ENCODE results near the gene PUSL1.

PUSL1 gene

DNA sequence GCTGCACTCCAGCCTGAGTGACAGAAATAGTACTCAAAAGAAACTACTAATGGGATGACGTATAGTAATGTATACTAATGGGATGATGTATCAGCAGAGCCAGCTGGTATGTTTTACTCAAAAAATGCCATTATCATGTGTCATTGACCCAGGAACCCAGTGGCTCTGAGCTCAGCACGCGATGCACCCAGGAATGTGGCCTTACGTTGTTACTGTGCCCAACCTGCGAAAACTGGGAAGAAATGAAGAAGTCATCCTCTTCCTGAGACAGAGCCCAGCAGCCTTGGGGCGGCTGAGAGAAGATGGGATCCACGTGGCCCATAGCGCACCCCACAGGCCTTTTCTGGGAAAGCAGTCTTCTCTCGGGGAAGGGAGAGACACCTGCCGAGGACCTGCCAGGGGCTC is 43.5 kb upstream of the PUSL1 start:
- no peak for TF ChIP-seq FOXP2 (optimal IDR thresholded peaks at IDR 0.05; ENCODE audit: control extremely low read depth, extremely low read length, insufficient read depth)
- no peak for TF ChIP-seq POLR2AphosphoS5 (IDR thresholded peaks at IDR 0.05; ENCODE audit: borderline replicate concordance, low read depth, low read length)
- TF ChIP-seq EZH2 (IDR thresholded peaks at IDR 0.05), result no peak
- Histone ChIP-seq H3K4me3 (no peak overlapping the region), H3K36me3 (ENCODE audit: insufficient read depth, low read length) (peaks cover 63% of the 10 kb centered on the region), H3K9ac (ENCODE audit: insufficient read length) (no peak overlapping the region), H3K9me3 (ENCODE audit: low read depth, low read length) (no peaks in the 10 kb centered on the region), H3K27ac (no peak overlapping the region)
- no peak for DNase-seq (ENCODE audit: low read depth, low spot score)

DNA sequence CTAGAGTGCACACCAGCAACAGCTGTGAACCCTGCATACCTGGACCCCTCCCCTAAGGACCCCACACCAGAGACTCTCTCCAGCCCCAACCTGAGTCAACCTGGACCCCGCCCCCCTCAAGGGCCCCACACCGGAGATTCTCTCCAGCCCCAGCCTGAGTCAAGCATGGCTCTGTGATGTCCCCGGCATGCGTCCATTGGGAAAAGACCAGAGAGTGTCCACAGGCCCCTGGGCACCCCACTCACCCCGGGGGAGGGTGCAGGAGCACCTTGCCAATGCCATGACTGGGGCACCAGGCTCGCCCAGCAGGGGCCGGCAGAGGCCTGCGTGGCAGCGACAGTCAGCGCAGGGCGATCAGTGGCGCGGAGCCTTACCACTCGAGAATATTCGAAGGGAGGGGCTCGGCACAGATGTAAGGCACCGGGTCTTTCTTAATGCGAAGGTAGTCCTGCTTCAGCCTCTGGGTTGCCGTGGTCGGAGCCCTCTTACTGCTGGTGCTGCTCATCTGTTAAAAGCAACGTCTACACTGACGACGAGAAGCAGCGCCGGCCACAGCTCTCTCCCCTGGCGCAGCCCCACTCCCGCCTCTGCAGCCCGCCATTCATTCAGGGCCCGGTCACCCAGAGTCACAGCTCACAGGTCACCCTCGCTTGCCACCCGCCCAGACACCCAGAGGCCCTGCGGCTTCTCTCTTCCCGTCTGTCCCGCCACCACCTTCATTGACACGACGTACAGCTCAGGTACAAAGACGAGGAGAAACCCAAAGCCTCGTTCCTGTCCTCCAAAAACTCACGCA is 40.7 kb upstream of the PUSL1 start:
- Histone ChIP-seq H3K36me3 (ENCODE audit: insufficient read depth, low read length) (peaks cover 53% of the 10 kb centered on the region), H3K9ac (ENCODE audit: insufficient read length) (no peak overlapping the region), H3K27ac (no peak overlapping the region), H3K4me3 (no peak overlapping the region), H3K9me3 (ENCODE audit: low read depth, low read length) (no peaks in the 10 kb centered on the region)
- TF ChIP-seq FOXP2 (optimal IDR thresholded peaks at IDR 0.05; ENCODE audit: control extremely low read depth, extremely low read length, insufficient read depth), result no peak
- no peak for TF ChIP-seq POLR2AphosphoS5 (IDR thresholded peaks at IDR 0.05; ENCODE audit: borderline replicate concordance, low read depth, low read length)
- no peak for TF ChIP-seq EZH2 (IDR thresholded peaks at IDR 0.05)
- DNase-seq (ENCODE audit: low read depth, low spot score), result no peak

DNA sequence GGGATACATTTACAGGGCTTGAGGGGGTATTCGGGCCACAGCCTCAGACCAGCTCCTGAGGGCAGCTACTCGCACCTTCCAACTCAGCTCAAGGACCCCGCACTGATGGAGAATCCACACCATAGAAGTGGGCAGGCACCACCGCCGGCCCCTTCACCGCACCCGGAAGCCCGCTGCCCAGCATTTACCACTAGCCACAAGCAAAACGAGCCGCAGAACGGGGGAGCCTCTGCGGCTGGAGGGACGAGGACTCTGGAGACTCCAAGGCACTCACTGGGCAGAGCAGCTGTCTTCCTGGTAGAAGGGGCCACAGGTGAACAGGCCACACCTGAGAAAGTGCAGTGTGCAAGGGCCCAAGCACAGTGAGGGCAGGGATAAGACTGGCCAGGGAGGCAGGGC is 40.1 kb upstream of the PUSL1 start:
- H3K9ac ChIP-seq (ENCODE audit: insufficient read length), result no peak overlapping the region
- H3K27ac ChIP-seq, result no peak overlapping the region
- TF ChIP-seq POLR2AphosphoS5 (IDR thresholded peaks at IDR 0.05; ENCODE audit: borderline replicate concordance, low read depth, low read length), result no peak
- TF ChIP-seq FOXP2 (optimal IDR thresholded peaks at IDR 0.05; ENCODE audit: control extremely low read depth, extremely low read length, insufficient read depth), result no peak
- no peak for TF ChIP-seq EZH2 (IDR thresholded peaks at IDR 0.05)
- H3K4me3 ChIP-seq, result no peak overlapping the region
- no peak for DNase-seq (ENCODE audit: low read depth, low spot score)
- H3K9me3 ChIP-seq (ENCODE audit: low read depth, low read length), result no peaks in the 10 kb centered on the region
- peaks cover 47% of the 10 kb centered on the region for H3K36me3 ChIP-seq (ENCODE audit: insufficient read depth, low read length)

DNA sequence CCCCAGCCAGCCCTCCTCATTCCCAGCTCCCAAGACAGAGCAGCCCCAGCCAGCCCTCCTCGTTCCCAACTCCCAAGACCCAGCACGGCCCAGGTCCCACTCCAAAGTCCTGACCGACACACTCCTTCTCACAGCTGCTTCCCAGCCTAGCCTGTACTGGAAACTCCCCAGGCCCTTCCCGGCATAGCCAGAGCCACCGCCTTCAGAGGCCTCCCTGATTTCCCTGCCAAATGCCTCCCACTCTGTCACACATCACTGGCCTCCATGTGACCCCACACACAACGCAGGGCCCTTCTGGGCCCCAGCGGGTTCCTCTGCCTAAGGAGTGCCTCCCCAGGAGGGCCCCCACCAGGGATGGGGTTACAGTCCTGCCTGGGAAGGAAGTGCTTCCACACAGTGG is 37.6 kb upstream of the PUSL1 start:
- H3K36me3 ChIP-seq (ENCODE audit: insufficient read depth, low read length), result peaks cover 27% of the 10 kb centered on the region
- no peak for DNase-seq (ENCODE audit: low read depth, low spot score)
- no peak for TF ChIP-seq EZH2 (IDR thresholded peaks at IDR 0.05)
- TF ChIP-seq POLR2AphosphoS5 (IDR thresholded peaks at IDR 0.05; ENCODE audit: borderline replicate concordance, low read depth, low read length), result no peak; the same call in 1 of the 2 replicates
- TF ChIP-seq FOXP2 (optimal IDR thresholded peaks at IDR 0.05; ENCODE audit: control extremely low read depth, extremely low read length, insufficient read depth), result no peak
- H3K9me3 ChIP-seq (ENCODE audit: low read depth, low read length), result no peaks in the 10 kb centered on the region
- H3K27ac ChIP-seq, result 0 out of 2 replicates have a peak overlapping the region, but pooled peaks have one; percentile 13
- H3K9ac ChIP-seq (ENCODE audit: insufficient read length), result peak overlapping the region; percentile 45
- no peak overlapping the region for H3K4me3 ChIP-seq

DNA sequence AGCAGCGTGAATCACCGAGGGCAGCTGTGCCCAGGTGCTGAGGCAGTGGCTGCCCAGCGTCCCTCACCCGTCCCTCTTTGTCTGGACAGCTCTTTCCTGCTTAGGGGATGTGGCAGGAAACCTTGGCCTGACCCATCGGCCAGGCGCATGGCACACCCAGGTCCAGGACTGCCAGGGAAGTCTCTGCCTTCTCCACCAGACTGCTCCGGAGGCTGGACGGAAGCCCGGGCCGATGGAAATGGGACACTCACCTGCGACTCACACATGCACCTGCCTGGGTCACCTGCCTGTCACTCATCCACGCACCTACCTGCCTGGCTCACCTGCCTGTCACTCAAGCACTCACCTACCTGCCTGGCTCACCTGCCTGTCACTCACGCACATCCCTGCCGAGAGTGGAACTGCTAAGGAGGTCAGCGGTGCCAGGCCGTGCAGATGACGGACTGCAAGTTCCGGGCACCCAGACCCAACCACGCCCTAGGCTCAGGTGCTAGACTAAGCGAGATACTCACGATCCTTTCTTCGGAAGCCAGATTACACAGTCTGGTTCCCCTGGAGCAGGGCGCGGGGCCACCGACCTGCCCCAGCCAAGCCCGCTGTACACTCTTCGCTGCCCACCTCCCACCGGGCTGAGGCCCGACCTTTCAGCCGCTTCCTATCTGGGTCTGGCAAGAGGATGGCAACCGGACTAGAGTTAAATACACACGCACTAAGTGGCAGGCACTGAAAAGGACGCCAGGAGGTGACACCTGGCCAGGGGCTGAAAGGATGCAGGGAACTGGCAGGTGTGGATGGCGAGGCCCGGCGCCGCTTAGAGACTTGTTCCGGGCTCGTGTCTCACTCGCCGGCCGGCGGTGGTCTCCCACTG is 35.8 kb upstream of the PUSL1 start:
- Histone ChIP-seq H3K9me3 (ENCODE audit: low read depth, low read length) (no peaks in the 10 kb centered on the region), H3K36me3 (ENCODE audit: insufficient read depth, low read length) (peaks cover 19% of the 10 kb centered on the region), H3K4me3 (peak overlapping the region; percentile 92), H3K9ac (ENCODE audit: insufficient read length) (peak overlapping the region; percentile 97), H3K27ac (peak overlapping the region; percentile 66; the same call in 1 of the 2 replicates)
- no peak for TF ChIP-seq FOXP2 (optimal IDR thresholded peaks at IDR 0.05; ENCODE audit: control extremely low read depth, extremely low read length, insufficient read depth)
- TF ChIP-seq POLR2AphosphoS5 (IDR thresholded peaks at IDR 0.05; ENCODE audit: borderline replicate concordance, low read depth, low read length), result no peak
- no peak for TF ChIP-seq EZH2 (IDR thresholded peaks at IDR 0.05)
- DNase-seq (ENCODE audit: low read depth, low spot score), result no peak

DNA sequence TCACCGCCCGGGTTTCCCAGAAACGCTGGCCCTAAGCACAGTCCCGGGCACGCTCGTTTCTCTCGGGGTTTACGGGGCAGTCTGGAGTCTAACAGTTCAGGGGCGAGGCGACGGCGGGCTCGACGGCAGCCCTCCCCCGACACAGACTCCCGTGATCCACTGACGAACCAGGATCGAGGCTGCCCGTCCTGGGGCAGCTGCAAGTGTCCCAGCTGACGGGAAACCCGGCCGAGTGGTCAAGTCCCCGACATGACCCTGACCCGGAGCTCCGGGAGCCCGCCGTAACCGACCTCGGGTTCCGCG is 35.2 kb upstream of the PUSL1 start:
- peak overlapping the region; percentile 92 for H3K4me3 ChIP-seq
- peak overlapping the region; percentile 66; the same call in 1 of the 2 replicates for H3K27ac ChIP-seq
- no peak for TF ChIP-seq EZH2 (IDR thresholded peaks at IDR 0.05)
- TF ChIP-seq POLR2AphosphoS5 (IDR thresholded peaks at IDR 0.05; ENCODE audit: borderline replicate concordance, low read depth, low read length), result no peak
- no peak for DNase-seq (ENCODE audit: low read depth, low spot score)
- peaks cover 13% of the 10 kb centered on the region for H3K36me3 ChIP-seq (ENCODE audit: insufficient read depth, low read length)
- H3K9ac ChIP-seq (ENCODE audit: insufficient read length), result peak overlapping the region; percentile 97
- no peaks in the 10 kb centered on the region for H3K9me3 ChIP-seq (ENCODE audit: low read depth, low read length)

DNA sequence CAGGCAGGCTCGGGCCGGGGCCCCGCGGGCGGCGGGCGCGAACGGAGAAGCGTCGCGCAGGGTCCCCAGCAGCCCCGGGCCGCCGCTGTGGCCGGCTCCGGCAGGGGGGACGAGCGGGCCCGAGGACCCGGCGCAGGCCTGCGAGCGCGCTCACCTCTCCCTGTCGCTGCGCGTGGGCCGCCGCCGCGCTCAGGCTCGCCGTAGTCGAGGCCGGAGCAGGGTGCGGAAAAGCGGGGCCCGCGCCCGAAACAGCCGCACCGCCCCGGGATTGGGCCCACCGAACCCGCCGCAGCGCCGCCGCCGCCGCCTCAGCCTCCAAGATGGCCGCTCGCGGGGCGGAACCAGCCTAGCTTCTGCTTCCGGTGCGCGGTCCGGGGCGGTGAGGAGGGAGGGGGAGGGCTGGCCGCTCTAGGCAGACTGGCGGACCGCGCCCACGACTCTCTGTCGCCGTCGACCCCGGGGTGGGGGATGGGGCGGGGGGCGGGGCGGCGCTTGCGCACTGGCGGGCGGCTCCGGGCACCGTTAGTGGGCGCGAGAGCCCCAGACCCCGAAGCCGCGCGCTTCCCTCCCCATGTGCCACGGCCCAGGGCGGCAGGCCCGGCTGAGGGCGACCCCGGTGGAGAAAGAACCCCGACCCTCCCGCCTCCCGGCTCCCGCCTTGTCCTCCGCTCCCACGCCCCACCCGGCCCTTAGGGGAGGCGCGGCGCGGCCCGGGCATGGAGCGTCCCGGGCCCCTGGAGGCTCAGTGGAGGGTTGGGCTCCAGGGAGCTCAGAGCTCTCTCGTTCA is 34.7 kb upstream of the PUSL1 start, which contains the start of gene UBE2J2:
Gene UBE2J2 (minus strand): TSS at position 343 of the 787 bp plus-strand sequence. CDS start 5,862 bp downstream, outside the sequence.
- peak; percentile 39 for DNase-seq (ENCODE audit: low read depth, low spot score)
- H3K4me3 ChIP-seq, result peak within 1 kb of the TSS; percentile 92
- H3K36me3 ChIP-seq (ENCODE audit: insufficient read depth, low read length), result peaks cover 13% of the 10 kb centered on the region
- peak within 1 kb of the TSS; percentile 70; the same call in 1 of the 2 replicates for H3K27ac ChIP-seq
- H3K9ac ChIP-seq (ENCODE audit: insufficient read length), result peak within 1 kb of the TSS; percentile 97
- H3K9me3 ChIP-seq (ENCODE audit: low read depth, low read length), result no peaks in the 10 kb centered on the region
- TF ChIP-seq FOXP2 (optimal IDR thresholded peaks at IDR 0.05; ENCODE audit: control extremely low read depth, extremely low read length, insufficient read depth) (no peak), POLR2AphosphoS5 (IDR thresholded peaks at IDR 0.05; ENCODE audit: borderline replicate concordance, low read depth, low read length) (peak; percentile 91), EZH2 (IDR thresholded peaks at IDR 0.05) (no peak)
